ENCODE data around the gene AMH.

AMH gene

GRCh38 chr19:2210206-2210605 lies 38.9 kb upstream of the AMH start:
- DNase-seq (ENCODE audit: insufficient read length, low spot score) (no peak), FAIRE-seq (no peak)
- TF ChIP-seq PAX5 (IDR thresholded peaks at IDR 0.05; ENCODE audit: insufficient read depth, low read length, severe bottlenecking) (no peak), POLR2AphosphoS5 (IDR thresholded peaks at IDR 0.05; ENCODE audit: low read depth, low read length) (no peak), POLR2A (IDR thresholded peaks at IDR 0.05; ENCODE audit: low read depth, low read length) (no peak), SPI1 (IDR thresholded peaks at IDR 0.05; ENCODE audit: low read depth, low read length) (no peak), TAF1 (IDR thresholded peaks at IDR 0.05; ENCODE audit: low read depth, low read length) (no peak), POU2F2 (IDR thresholded peaks at IDR 0.05; ENCODE audit: low read depth, low read length) (no peak)

- no peak for TF ChIP-seq SPI1 (IDR thresholded peaks at IDR 0.05; ENCODE audit: low read depth, low read length)
- TF ChIP-seq POU2F2 (IDR thresholded peaks at IDR 0.05; ENCODE audit: low read depth, low read length) = no peak
- FAIRE-seq (no peak), DNase-seq (ENCODE audit: insufficient read length, low spot score) (no peak)
Observed at GRCh38 chr19:2210987-2211740, 38.0 kb upstream of the AMH start.

- no peak for FAIRE-seq
- no peak for DNase-seq (ENCODE audit: insufficient read length, low spot score)
- TF ChIP-seq TAF1 (IDR thresholded peaks at IDR 0.05; ENCODE audit: low read depth, low read length) (no peak), SPI1 (IDR thresholded peaks at IDR 0.05; ENCODE audit: low read depth, low read length) (no peak), POLR2AphosphoS5 (IDR thresholded peaks at IDR 0.05; ENCODE audit: low read depth, low read length) (no peak), POU2F2 (IDR thresholded peaks at IDR 0.05; ENCODE audit: low read depth, low read length) (no peak), POLR2A (IDR thresholded peaks at IDR 0.05; ENCODE audit: low read depth, low read length) (no peak), PAX5 (IDR thresholded peaks at IDR 0.05; ENCODE audit: insufficient read depth, low read length, severe bottlenecking) (no peak)
Observed at GRCh38 chr19:2212861-2213711, 36.0 kb upstream of the AMH start.

DNA sequence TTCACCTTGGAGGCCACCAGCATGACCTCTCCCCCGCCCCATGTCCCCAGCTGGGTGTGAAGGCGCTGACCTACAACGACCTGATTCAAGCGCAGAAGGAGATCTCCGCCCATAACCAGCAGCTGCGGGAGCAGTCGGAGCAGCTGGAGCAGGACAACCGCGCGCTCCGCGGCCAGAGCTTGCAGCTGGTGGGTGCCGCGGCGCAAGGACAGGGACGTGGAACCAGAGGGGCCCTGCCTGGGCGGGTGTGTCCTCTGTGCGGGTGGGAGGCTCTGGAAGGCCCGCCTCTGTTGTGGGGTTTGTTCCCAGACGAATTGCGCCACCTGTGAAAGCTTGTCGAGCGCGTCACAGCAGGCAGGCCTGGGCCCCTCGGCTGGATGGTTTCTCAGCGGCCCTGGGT lies 35.3 kb upstream of the AMH start:
- TF ChIP-seq POLR2A (IDR thresholded peaks at IDR 0.05; ENCODE audit: low read depth, low read length) (no peak), TAF1 (IDR thresholded peaks at IDR 0.05; ENCODE audit: low read depth, low read length) (no peak)
- no peak for FAIRE-seq
- no peak for DNase-seq (ENCODE audit: insufficient read length, low spot score)

GRCh38 chr19:2214251-2214650 lies 34.9 kb upstream of the AMH start:
- DNase-seq (ENCODE audit: insufficient read length, low spot score) (no peak), FAIRE-seq (no peak)
- TF ChIP-seq POLR2A (IDR thresholded peaks at IDR 0.05; ENCODE audit: low read depth, low read length) (no peak), TAF1 (IDR thresholded peaks at IDR 0.05; ENCODE audit: low read depth, low read length) (no peak), POLR2AphosphoS5 (IDR thresholded peaks at IDR 0.05; ENCODE audit: low read depth, low read length) (no peak), POU2F2 (IDR thresholded peaks at IDR 0.05; ENCODE audit: low read depth, low read length) (no peak), SPI1 (IDR thresholded peaks at IDR 0.05; ENCODE audit: low read depth, low read length) (no peak), PAX5 (IDR thresholded peaks at IDR 0.05; ENCODE audit: insufficient read depth, low read length, severe bottlenecking) (no peak)

GRCh38 chr19:2215281-2215751 lies 33.8 kb upstream of the AMH start:
- FAIRE-seq (peak; percentile 35), DNase-seq (ENCODE audit: insufficient read length, low spot score) (no peak)
- TF ChIP-seq POU2F2 (IDR thresholded peaks at IDR 0.05; ENCODE audit: low read depth, low read length) = no peak
- TF ChIP-seq POLR2AphosphoS5 (IDR thresholded peaks at IDR 0.05; ENCODE audit: low read depth, low read length) = no peak
- TF ChIP-seq POLR2A (IDR thresholded peaks at IDR 0.05; ENCODE audit: low read depth, low read length) = no peak
- no peak for TF ChIP-seq SPI1 (IDR thresholded peaks at IDR 0.05; ENCODE audit: low read depth, low read length)
- TF ChIP-seq TAF1 (IDR thresholded peaks at IDR 0.05; ENCODE audit: low read depth, low read length) = no peak
- no peak for TF ChIP-seq PAX5 (IDR thresholded peaks at IDR 0.05; ENCODE audit: insufficient read depth, low read length, severe bottlenecking)

- no peak for FAIRE-seq
- TF ChIP-seq POU2F2 (IDR thresholded peaks at IDR 0.05; ENCODE audit: low read depth, low read length) (no peak), POLR2A (IDR thresholded peaks at IDR 0.05; ENCODE audit: low read depth, low read length) (no peak), POLR2AphosphoS5 (IDR thresholded peaks at IDR 0.05; ENCODE audit: low read depth, low read length) (no peak), TAF1 (IDR thresholded peaks at IDR 0.05; ENCODE audit: low read depth, low read length) (no peak), PAX5 (IDR thresholded peaks at IDR 0.05; ENCODE audit: insufficient read depth, low read length, severe bottlenecking) (no peak), SPI1 (IDR thresholded peaks at IDR 0.05; ENCODE audit: low read depth, low read length) (no peak)
- DNase-seq (ENCODE audit: insufficient read length, low spot score) = no peak
Observed at GRCh38 chr19:2216361-2217225, 32.5 kb upstream of the AMH start.

DNA sequence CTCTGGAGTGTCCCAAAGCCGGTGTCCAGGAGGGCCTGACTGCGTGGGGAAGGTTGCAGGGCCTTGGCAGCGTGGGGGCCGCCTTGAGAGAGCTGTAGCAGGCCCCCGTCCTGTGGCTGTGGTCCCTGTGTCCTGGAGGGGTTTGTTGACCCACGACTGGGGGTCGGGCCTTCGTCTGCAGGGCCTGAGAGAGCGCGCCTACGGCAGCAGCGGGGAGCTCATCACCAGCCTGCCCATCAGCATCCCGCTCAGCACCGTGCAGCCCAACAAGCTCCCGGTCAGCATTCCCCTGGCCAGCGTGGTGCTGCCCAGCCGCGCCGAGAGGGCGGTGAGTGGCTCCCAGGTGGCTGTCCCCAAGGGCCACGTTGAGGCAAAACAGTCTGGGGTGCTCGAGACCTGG lies 31.5 kb upstream of the AMH start:
- no peak for FAIRE-seq
- TF ChIP-seq PAX5 (IDR thresholded peaks at IDR 0.05; ENCODE audit: insufficient read depth, low read length, severe bottlenecking) (no peak), POLR2A (IDR thresholded peaks at IDR 0.05; ENCODE audit: low read depth, low read length) (no peak), TAF1 (IDR thresholded peaks at IDR 0.05; ENCODE audit: low read depth, low read length) (no peak)
- no peak for DNase-seq (ENCODE audit: insufficient read length, low spot score)

GRCh38 chr19:2219726-2220125 lies 29.4 kb upstream of the AMH start:
- no peak for FAIRE-seq
- TF ChIP-seq POU2F2 (IDR thresholded peaks at IDR 0.05; ENCODE audit: low read depth, low read length) (no peak), POLR2AphosphoS5 (IDR thresholded peaks at IDR 0.05; ENCODE audit: low read depth, low read length) (no peak), POLR2A (IDR thresholded peaks at IDR 0.05; ENCODE audit: low read depth, low read length) (no peak), SPI1 (IDR thresholded peaks at IDR 0.05; ENCODE audit: low read depth, low read length) (no peak), PAX5 (IDR thresholded peaks at IDR 0.05; ENCODE audit: insufficient read depth, low read length, severe bottlenecking) (no peak), TAF1 (IDR thresholded peaks at IDR 0.05; ENCODE audit: low read depth, low read length) (no peak)
- no peak for DNase-seq (ENCODE audit: insufficient read length, low spot score)
